IPS-18c (cell line): ENCODE measurements around the gene TMEM17.
"Not testable (repeated sequence)": the region's sequence is repeated elsewhere in the genome, so short reads cannot be mapped to it uniquely, and the experiment has no call there.

Experiments used
- H3K4me3 ChIP-seq: 2 replicates; pipeline ENCODE4 v1.7.0; 2013; ENCODE audit warnings: low read depth, mild to moderate bottlenecking, low read length, moderate library complexity; ENCODE audit not compliant: insufficient read depth
- H3K9me3 ChIP-seq: one replicate; pipeline ENCODE4 v1.6.1; 2013; ENCODE audit warnings: mild to moderate bottlenecking, low read length, moderate library complexity; ENCODE audit not compliant: control insufficient read depth, insufficient read depth

TMEM17 gene, protein sequence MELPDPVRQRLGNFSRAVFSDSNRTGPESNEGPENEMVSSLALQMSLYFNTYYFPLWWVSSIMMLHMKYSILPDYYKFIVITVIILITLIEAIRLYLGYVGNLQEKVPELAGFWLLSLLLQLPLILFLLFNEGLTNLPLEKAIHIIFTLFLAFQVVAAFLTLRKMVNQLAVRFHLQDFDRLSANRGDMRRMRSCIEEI

DNA sequence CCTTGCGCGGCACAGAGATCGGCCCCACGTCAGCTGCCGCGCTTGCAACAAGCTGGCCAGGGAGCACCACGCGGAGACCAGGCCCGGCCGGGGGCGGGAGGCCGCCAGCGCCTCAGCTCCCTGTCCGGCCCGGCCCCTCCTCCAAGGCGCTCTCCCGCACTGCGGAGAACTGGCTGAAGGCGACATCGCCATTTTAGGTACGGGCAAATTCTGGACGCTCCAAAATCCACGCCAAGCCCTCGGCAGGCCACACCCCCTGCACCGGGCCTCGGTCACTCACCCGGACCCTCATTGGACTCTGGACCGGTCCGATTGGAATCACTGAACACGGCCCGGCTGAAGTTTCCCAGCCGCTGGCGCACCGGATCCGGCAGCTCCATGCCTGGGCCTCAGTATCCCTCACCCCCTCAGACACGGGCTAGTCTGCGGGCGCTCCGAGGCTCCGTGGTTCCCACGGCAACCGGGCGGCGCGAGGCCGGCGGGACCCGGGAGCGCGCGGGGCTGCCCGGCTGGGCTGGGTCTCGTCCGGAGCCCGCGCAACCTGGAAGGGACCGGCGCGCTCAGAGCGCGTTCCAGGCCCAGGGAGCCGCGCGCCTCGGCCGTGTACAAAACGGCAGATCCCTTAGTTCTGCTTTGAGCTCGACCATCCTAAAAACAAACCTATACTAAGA is at the start of gene TMEM17:
Gene TMEM17 (minus strand): TSS at position 446 of the 671 bp plus-strand sequence. CDS start 66 bp downstream, at position 380.
- peak within 1 kb of the TSS; percentile 92 for H3K4me3 ChIP-seq
- H3K9me3 ChIP-seq: no peaks in the 10 kb centered on the region

DNA sequence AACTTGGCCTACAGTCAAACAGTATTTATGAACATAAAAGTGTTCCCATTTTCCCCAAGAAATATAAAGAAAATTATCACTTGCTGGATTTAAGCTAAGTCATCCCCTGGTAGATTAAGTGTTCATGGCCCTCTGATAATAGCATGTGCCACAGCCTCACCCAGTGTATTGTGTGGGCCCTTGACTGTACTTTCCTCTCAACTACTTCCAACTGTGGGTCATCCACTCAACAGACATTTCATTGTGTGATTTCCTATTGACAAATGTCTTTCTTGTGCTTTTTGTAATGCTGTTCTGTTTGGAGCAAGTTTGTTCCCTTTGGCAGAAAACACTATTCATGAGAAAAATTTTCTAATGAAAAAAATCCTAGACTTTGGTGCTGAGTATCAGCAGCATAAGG is 48.4 kb upstream of the TMEM17 start:
- Histone ChIP-seq H3K4me3 (no peak overlapping the region), H3K9me3 (no peaks in the 10 kb centered on the region)

DNA sequence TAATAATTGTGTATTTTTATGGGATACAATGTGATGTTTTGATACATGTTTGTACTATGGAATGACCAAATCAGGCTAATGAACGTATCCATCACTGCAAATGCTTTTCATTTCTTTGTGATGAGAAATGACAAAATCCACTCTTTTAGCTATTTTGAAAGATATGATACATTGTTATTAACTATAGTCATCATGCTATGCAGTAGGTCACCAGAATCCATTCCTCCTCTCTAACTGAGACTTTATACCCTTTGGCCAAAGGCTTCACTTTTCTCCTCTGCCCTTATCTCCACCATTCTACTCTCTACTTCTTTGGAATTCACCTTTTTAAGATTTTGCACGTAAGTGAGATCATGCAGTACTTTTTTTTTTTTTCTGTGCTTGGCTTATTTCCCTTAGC is 44.5 kb upstream of the TMEM17 start:
- Histone ChIP-seq H3K9me3 (no peaks in the 10 kb centered on the region), H3K4me3 (no peak overlapping the region)

DNA sequence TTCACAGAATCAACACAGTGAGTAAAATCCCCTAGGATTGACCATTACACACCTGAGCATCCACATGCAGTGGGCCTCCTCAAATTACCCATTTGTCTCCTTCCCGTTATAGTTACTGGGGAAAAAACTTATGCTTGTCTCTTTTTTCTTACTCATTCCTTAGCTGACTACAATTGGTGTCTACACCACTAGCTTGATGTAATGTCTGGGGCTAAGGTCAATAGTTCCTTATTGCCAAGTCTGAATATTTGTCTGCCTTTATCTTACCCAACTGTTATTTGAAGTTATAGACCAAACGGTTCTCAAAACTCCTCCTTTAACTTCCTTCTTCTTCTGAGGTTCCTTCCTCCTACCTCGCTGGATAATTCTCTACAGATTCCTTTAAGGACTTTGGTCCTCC is 41.9 kb upstream of the TMEM17 start:
- no peak overlapping the region for H3K4me3 ChIP-seq

DNA sequence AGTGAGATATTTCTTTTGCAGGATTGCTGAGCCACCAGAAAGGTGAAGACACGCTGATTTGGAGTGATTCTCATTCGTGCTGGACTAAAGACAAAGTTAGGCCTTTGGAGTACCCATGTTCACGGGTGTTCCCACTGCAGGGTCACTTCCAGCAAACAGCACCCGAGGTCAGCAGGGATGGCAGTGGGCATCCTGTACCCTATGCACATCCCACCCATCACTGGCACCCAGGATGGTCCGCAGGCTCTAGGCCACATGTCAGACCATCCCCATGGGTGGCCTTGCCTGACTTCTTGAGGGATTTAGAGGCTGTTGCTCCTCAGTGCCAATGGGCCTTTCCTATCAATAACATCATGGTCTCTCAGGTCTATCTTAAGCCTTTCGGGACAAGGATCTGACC is 39.3 kb upstream of the TMEM17 start:
- Histone ChIP-seq H3K9me3 (no peaks in the 10 kb centered on the region), H3K4me3 (no peak overlapping the region)

More for the DNA sequence above, 41.9 kb upstream of the TMEM17 start:
- no peaks in the 10 kb centered on the region for H3K9me3 ChIP-seq

DNA sequence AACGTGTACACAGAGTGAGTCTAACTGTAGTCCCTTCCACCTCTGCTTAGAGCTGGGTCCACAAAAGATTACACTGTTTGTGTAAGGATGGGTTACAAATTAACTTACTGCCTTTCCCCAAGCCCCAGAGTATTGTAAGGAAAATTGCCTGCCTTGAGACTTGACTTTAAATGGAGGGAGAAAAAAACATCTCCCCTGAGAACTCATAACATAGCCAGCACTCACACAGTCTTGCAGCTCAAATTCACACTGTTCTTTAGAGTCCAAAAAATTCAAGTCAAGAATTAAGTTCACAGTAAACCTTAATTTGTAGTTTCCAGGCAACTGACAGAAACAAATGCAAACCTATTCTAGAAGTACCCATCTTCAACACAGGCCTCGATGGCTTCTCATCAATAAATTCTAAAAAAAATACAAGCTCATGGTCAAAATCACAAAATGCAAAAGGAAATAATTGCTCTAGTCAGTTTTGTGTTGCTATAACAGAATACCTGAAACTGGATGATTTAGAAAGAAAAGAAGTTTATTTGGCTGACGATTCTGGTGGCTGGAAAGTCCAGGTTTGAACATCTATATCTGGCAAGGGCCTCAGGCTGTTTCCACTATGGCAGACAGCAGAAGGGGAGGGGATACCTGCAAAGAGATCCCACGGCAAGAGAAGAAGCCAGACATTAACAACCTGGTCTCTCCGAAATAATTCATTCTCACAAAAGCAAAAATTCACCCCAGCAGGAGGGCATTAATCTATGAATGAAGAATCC is 34.6 kb upstream of the TMEM17 start:
- Histone ChIP-seq H3K9me3 (no peaks in the 10 kb centered on the region), H3K4me3 (no peak overlapping the region)

DNA sequence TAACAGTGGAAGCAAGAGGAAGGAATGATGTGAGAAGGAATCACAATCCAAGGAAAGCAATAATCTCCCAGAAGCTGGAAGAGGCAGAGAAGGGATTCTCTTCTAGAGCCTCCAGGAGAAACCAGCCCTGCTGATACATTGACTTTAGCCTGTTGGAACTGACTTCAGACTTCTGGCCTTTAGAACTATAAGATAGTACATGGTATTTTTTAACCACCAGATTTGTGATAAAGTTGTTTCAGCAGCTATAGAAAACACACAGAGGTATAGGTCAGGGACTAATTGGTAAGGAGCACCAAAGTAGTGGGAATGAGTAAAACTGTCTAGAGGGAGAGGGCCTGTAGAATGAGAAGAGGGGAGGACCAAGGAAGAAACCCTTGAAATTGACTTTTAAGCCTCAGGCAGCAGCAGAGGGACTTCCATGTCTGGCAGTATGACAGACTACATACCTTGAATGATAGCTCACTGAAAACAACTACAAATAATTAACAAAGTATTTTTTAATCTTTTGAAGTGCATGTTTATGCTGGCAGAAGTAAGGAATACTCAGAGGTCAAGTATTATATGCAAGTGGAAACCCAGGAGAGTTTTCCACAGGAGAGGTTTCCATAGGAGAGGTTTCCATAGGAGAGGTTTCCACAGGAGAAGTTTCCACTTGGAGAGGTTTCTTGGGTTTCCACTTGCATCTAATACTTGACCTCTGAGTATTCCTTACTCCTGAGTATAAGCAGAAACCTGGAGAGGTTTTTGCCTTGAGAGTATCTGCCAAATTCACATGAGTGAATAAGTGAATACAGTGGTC is 33.8 kb upstream of the TMEM17 start:
- no peak overlapping the region for H3K4me3 ChIP-seq
- H3K9me3 ChIP-seq: no peaks in the 10 kb centered on the region

DNA sequence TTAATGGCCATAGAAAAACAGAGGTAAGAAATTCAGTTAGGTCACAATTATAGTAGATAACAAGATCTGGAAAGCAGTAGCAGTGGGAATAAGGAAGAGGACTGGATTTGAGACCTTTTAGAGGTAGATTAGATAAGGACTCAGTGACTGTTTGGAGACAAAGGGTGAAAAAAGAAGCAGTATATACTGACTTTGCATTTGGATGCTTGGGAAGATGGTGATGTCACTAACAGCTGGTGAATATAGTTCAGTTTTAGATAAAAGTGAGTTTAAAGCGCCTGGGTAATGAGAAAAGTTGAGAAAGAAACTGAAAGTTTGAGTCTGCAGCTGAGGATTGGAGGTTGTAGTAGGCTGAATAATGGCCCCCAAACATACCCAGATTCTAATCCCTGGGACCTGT is 32.8 kb upstream of the TMEM17 start:
- no peak overlapping the region for H3K4me3 ChIP-seq
- H3K9me3 ChIP-seq: no peaks in the 10 kb centered on the region

DNA sequence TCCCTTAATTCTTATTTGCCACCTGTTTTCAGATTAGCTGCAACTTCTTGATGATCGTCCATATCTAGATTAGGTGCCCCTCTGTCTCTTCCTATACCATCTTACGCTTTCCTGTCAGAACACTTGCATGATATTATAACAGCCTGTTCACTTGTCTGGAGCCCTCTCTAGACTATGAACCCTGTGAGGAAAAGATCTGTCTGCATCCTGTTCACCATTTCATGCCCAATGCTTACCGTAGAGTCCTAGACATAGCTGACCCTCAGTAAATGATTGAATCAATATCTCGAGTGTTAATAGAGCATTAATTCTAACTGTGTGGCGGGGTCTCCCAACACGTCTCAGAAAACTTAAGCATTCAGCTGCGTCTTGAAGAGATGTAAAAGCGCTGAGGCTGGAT is 31.8 kb upstream of the TMEM17 start:
- Histone ChIP-seq H3K9me3 (peaks cover 2% of the 10 kb centered on the region), H3K4me3 (no peak overlapping the region)

DNA sequence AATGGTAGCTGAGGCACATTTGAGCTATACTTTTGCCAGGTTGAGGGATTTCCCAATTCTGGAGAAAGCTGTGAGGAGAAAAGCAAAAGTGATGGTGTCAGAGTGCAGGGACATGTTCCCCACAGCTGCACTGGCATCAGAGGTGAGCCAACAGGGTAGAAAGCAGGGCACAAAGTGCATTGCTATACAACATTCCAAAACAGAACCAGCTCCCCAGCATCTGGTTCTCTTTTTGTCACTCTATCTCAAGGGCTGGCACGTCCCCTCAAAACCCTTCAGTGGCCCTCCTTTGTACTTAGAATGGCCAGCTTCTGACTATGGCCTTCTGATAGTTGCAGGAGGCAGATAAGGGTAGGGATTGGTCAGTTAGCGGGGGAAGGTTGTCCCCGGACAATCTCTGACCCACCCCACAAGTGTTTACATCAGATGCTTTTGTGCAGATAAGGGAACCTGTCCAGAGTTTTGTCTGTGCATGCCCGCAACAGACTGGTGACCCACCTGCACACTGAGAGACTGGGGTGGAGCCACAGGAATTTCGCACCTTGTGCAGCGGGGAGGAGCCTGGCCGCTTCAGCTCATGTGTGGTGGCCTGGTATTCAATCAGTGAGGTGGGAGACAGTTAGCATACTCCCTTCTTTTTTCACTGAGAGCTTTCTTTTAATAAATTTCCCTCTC is 31.0 kb upstream of the TMEM17 start:
- H3K9me3 ChIP-seq: peaks cover 2% of the 10 kb centered on the region
- H3K4me3 ChIP-seq: no peak overlapping the region

DNA sequence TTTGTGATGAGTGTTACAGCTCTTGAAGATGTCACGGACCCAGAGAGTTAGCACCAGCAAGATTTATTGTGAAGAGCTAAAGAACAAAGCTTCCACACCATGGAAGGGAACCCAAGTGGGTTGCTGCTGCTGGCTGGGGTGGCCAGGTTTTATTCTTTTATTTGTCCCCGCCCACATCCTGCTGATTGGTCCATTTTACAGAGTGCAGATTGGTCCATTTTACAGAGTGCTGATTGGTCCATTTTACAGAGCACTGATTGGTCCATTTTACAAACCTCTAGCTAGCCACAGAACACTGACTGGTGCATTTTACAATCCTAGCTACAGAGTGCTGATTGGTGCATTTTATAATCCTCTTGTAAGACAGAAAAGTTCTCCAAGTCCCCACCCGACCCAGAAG is 29.5 kb upstream of the TMEM17 start:
- not testable (repeated sequence) for H3K9me3 ChIP-seq, H3K4me3 ChIP-seq

DNA sequence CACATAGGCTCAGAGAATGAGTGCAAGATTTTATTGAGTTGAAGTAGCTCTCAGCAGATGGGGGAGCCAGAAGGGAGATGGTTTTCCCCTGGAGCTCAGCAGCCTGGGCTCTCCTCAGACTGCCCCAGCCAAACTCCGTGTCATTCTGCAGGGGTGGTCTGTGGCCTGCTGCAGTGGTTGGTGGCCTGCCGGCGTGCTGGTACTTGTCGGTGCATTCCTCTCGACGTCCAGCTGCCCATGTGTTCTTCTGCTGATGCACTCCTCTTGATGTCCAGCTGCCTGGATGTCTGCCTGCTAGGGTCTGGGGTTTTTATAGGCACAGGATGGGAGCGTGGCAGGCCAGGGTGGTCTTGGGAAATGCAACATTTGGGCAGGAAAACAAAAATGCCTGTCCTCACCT is 25.6 kb upstream of the TMEM17 start:
- Histone ChIP-seq H3K4me3 (no peak overlapping the region), H3K9me3 (peaks cover 2% of the 10 kb centered on the region)

DNA sequence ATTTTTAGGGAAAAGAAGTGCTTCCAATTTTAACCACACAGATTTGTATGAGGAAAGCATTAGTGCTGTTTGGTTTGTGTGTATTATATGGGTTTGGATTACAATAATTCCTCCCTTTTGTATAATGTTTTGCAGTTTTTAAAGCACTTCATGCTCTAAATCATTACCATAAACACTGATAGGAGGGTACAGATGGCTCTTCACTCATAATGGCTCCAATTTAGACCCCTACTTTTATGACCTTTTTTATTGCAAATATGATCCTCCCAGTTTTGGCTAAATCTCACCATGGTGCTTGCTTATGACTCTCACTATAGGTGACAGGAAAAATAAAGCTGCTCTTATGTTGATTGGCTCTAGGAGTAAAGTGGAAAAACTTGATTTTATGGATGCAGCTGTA is 23.8 kb upstream of the TMEM17 start:
- Histone ChIP-seq H3K4me3 (no peak overlapping the region), H3K9me3 (peaks cover 2% of the 10 kb centered on the region)

DNA sequence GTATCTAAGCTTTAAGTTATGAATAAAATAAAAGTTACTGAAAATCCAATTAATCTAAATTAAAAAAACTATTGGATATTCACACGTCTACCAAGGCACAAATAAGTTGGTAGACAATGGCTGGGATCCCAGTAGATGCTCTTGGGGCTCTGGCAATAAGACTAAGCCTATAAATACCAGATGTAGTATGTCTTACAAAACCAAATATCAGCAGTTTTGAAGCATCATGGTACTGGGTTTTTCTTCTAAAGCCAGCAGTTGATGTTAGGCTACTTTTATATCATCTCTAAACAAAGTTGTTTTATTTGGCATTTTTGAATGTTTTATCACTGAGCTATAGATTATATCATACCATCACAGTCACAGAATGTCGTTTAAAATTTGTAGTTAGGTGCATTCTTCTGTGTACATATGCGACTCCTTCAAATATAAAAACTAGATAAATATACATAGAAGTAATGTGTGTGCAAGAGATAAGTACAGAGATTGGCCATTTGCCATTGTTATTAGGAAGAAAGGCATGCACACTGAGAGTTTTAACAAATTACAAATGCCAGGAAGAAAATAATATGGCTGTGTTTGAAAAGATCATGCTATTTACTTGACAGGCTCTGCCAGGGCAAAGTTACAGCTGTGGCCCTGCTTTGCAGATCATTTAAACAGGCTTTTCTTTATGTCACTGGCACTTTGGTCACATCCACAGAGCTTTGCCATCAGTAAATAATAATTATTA is 21.6 kb upstream of the TMEM17 start:
- H3K4me3 ChIP-seq: no peak overlapping the region

DNA sequence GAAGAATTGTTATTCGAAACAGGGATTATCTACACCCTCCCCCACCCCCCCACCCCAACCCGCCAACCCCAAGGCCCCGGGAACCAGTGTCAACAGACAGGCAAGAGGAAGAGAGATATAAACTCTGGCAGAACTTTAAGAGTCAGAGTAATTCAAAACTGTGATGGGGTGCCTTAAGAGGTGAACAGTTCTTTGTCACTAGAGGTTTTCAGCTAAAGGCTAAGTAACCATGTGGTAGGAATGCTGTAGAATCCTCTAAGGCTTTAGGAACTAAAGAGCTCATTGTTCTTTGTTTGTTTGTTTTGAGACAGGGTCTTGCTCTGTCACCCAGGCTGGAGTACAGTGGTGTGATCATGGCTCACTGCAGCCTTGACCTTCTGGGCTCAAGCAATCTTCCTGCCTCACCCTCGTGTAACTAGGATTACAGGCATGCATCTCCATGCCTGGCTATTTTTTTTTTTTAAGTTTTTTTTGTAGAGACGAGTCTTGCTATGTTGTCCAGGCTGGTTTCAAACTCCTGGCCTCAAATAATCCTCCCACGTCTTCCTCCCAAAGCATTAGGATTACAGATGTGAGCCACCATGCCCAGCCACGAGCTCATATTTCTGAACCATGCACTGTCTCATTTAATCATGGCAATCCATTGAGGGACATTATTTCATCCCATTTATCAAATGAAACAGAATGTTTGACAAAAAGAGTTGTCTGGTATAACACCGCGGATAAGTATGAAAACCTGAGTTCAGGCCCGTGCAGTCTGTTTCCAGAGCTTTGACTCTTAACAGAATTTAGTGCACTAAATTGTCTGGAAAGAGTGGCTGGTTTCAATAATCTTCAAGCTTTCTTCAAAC is 20.8 kb upstream of the TMEM17 start:
- H3K9me3 ChIP-seq: no peaks in the 10 kb centered on the region
- no peak overlapping the region for H3K4me3 ChIP-seq

More for the DNA sequence above, 21.6 kb upstream of the TMEM17 start:
- H3K9me3 ChIP-seq: no peaks in the 10 kb centered on the region
